Endometrial microvascular endothelial cells (primary cell): Measurements from ENCODE around the gene MED12. TPM values are rescaled to one million over a fixed set of nuclear protein-coding genes. Genes with fewer than 3 reads are reported as not detected.
"Not testable (repeated sequence)": the region's sequence is repeated elsewhere in the genome, so short reads cannot be mapped to it uniquely, and the experiment has no call there.

Experiments used
- in situ Hi-C: cut with HindIII; loops from 2 replicates; pipeline ENCODE4 v1.10.0; 2017; ENCODE audit warnings: low sequenced_read_pairs, low pct_unique_long_range_greater_than_20kb; ENCODE audit errors: inconsistent ontology term
- total RNA-seq: library from RNA; depleted of rRNA; stranded (reverse); fragments of >200 nt; gene quantifications from one replicate; pipeline ENCODE4 v1.2.3, GENCODE V29; 2015; ENCODE audit errors: inconsistent ontology term

Gene MED12
- total RNA-seq, 1 donor from 2014 or later = 35.9 TPM

DNA sequence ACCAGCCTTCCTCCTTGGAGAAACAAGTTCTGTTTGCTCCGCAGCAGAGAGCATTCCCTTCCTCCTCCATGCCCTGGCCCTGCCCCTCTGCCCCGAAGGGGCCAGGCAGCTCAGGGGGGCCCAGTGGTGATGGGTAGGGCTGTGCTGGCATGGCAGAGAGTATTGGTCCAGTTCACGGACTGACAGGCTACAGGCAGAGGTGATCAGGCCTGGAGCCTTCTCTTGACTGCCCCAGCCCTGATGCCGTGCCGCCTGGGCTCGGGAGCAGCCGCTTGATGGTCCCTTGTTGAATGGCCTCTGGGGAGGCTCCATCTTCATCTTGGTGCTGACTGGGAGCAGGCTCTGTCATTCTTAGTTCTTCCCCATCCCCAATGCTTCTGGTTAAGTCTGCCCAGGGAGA is 35.8 kb downstream of the MED12 start:
- in situ Hi-C loops = no loop called here

DNA sequence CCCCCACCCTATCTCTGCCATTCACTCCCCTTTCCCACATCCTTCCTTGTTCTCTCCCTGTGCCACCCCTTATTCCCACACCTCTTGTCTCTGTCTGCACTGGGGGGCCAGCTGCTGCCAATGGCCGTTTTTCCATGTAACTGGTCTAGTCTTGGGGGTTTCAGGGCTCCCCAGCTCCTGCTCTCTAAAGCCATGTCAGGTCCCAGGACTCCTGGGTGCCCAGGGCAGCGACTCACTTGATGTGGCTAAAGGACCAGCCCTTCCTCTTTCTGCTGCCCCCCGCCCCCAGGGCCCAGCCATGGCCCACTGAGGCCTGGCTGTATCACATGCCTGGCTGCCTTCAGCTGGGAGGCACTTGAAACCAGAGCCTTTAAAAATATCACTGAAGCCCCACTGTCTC is 36.2 kb downstream of the MED12 start:
- in situ Hi-C loops = no loop called here

DNA sequence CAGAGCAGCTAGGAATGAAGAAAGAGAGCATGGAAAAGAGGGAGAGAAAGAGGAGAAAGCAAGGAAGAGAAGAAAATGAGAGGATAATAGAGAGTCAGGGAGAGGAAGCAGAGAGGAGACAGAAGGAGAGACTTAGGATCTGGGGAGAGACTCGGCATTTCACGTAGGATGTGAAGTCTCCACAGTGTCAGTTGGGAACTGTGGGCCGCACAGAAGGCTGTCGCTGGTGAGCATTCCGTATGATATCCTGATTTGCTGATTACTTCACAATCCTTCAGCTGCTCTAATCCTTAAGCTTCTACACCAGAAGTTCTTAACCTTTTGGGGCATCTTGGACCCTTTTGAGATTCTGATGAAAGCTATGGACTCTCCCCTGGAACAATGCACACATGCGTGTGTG is 40.2 kb downstream of the MED12 start:
- in situ Hi-C loops = no loop called here

DNA sequence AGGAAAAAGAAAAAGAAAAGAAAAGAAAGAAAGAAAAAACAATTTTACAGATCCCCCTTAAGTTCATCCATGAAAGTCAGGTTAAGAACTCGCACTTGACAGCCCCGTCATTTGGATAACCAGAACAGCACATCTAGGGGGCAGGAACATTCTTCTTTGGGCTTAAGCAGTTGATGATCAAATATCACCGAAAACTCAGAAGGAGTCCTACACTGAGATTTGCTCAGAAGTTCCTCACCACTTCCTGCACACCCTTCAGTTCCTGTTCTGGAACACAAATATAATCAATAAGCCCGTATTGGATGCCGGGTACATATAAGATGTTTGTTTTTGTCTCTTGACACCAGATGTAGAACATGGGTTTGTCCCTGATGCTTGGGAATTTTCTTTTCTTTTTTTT is 40.9 kb downstream of the MED12 start:
- in situ Hi-C loops = no loop called here

DNA sequence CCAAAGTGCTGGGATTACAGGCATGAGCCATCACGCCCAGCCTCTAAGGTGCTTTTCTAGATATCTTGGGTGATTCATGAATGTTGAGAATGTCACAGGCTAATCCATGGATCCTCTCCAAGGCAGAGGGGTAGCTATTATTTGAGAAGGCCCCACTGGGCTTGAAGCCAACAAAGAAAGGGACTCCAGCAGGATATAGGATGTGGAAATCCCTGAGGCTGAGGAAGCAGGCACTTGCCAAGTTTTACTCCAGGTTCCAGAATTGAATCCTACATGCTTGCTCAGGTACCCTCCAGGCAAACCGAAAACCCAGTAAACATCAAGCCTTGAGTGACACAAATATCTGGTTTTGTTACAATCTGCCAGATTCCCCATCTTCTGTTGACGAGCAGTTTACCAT is 42.1 kb downstream of the MED12 start:
- in situ Hi-C loops = no loop called here

DNA sequence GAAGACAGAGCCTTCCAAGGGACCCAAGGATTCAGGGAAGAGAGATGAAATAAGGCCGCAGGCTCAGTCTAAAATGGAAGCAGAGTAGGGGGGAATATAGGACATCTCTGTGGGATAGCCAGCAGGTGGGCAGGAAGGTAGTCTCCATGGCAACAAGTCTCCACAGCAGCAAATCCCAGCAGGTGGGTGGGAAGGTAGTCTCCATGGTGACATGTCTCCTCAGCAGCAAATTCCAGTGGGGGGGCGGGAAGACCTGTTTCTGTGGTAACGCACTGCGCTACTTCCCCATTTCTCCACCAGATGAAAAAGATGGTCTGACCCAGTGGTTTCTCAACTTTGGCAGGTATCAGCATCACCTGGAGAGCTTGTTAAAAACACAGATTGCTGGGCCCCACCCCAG is 44.6 kb downstream of the MED12 start:
- in situ Hi-C loops = no loop called here

DNA sequence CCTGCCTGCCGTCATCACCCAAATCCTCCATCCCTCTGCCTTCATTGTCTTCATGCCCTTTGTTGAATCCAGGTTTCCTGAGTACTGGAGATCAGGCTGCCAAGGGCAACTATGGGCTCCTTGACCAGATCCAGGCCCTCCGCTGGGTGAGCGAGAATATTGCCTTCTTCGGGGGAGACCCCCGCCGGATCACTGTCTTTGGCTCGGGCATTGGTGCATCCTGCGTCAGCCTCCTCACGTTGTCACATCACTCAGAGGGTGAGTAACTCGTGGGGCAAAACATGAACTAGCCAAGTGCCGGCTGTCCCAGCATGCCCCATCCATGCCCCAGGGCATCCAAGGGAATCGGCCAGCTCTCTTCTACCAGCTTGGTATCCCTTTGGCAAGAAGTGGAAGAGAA is 45.7 kb downstream of the MED12 start:
- in situ Hi-C loops = no loop called here

DNA sequence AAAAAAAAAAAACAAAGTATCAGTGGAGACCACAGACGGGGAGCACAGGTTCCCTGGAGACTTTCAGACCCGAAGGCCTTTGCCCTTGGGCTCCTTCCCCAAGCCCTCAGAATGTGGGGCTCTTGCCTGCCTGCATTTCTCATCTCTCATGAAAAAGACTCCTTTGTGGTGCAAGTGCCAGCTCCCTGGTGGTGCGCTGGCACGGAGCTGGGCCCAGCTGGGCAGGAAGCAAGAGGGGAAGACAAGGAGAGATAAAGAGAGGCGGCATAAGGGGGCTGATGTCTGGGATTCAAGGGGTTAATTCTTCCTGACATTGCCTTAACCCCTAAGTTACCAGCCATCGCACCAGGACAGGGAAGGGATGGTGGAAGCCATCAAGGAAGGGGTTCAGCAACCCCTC is 48.1 kb downstream of the MED12 start:
- in situ Hi-C loops = no loop called here

DNA sequence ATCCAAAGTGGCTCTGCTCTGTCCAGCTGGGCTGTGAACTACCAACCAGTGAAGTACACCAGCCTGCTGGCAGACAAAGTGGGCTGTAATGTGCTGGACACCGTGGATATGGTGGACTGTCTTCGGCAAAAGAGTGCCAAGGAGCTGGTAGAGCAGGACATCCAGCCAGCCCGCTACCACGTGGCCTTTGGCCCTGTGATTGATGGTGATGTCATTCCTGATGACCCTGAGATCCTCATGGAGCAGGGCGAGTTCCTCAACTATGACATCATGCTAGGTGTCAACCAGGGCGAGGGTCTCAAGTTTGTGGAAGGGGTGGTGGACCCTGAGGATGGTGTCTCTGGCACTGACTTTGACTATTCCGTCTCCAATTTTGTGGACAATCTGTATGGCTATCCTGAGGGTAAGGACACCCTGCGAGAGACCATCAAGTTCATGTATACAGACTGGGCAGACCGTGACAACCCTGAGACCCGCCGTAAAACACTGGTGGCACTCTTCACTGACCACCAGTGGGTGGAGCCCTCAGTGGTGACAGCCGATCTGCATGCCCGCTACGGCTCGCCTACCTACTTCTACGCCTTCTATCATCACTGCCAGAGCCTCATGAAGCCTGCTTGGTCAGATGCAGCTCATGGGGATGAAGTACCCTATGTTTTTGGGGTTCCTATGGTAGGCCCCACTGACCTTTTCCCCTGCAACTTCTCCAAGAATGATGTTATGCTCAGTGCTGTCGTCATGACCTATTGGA is 48.8 kb downstream of the MED12 start:
- in situ Hi-C loops = no loop called here

DNA sequence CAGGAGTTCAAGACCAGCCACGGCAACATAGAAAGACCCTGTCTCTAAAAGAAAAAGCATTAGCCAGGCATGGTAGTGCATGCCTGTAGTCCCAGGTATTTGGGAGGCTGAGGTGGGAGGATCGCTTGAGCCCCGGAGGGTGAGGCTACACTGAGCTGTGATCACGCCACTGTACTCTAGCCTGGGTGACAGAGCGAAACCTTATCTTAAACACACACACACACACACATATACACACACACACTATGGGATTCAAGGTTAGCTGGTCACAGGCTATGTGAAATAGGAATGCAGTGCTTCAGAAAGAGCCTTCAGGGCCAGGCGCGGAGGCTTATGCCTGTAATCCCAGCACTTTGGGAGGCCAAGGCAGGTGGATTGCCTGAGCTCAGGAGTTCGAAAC is 49.7 kb downstream of the MED12 start:
- in situ Hi-C loops = no loop called here

DNA sequence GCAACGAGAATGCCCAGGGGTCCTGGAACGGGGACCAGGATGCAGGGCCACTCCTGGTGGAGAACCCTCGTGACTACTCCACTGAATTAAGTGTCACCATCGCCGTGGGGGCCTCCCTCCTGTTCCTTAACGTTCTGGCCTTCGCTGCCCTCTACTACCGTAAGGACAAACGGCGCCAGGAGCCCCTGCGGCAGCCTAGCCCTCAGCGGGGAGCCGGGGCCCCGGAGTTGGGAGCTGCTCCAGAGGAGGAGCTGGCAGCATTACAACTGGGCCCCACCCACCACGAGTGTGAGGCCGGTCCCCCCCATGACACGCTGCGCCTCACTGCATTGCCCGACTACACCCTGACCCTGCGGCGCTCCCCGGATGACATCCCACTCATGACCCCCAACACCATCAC is 51.2 kb downstream of the MED12 start:
- in situ Hi-C loops = no loop called here

DNA sequence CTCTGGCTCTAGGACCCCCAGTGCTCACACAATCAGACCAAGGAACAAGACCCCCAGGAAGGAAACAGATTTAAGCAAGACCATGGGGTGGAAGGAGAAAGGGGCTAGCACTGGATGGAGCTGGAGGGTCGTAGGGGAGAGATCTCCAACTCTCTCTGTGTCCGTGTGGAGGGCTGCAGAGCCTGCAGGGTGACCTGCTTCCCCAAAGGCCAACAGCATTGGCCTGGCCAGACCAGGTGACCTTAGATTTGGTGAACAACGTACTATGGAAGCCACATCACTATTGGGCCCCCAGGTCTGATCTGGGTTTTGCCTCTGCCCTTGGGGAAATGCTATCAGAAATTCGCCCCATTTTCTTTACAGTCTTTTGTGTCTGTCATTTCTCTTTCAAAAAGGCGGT is 52.3 kb downstream of the MED12 start:
- in situ Hi-C loops = no loop called here

DNA sequence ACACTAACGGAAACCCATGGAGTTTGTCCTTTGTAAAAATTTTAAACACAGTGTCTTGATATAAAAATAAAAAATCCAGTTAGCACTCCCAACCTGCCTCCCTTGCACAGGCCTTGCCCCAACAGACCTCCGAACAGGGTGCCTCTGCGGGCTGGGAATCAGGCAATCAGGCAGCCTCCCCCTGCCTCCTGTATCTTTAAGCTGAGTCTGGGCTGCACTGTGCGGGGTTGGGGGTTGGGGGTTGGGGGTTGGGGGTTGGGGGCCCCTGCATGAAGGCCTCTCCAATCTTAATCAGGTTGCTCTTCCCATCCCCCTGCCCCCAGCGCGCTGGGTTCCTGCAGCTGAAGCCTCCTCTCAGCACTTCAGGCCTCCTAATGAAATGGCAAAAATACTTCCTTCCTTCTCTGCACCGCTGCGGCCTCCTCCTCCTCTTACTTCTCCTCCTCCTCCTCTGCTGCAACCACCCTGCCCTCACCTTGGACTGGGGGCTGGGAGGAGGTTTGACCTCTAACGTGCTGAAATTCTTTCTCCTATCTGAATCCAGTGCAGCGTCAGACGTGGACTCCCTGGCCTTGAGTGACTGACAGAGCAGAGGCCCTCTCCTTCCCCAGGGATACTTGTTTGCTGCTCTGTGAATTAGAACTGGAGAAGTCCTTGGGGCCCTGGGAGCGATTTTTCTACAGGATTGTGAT is 52.9 kb downstream of the MED12 start:
- in situ Hi-C loops = no loop called here

DNA sequence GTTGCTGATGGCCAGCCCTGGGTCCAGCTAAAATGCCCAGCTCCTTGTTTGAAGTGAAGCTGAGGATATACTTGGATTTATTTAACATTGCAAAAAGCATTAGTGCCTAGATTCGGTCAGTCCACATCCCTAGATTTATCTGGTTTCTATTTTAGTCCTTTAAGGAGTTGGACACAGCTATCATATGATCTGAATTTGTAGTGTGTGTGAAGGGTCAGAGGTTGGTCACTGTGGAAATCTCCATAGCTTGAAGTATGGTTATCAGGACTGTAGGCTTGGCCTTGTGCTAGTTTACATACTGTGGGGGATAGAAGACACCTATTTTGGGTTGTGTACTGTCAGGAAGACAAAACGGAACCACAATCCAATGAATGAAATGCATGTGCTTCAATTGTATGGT is 55.0 kb downstream of the MED12 start:
- in situ Hi-C loops = no loop called here

DNA sequence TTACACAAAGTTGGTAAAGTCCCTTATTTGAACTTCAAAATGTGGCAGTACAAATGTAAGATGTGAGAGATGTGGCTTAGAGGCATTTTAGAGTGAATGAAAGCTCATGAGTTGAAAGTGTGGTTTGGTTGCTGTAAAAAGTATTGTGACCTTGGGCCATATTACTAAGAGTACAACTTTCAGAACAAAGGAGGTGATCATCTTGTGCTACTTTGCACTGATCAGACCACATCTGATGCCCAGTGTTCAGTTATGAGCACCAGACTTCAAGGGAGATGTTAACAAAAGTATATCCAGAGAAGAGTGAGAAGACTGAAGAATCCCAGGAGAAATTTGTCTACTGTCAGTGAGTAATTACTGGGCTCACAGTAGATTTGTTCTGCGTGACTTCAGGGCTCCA is 56.4 kb downstream of the MED12 start:
- in situ Hi-C loops = no loop called here

DNA sequence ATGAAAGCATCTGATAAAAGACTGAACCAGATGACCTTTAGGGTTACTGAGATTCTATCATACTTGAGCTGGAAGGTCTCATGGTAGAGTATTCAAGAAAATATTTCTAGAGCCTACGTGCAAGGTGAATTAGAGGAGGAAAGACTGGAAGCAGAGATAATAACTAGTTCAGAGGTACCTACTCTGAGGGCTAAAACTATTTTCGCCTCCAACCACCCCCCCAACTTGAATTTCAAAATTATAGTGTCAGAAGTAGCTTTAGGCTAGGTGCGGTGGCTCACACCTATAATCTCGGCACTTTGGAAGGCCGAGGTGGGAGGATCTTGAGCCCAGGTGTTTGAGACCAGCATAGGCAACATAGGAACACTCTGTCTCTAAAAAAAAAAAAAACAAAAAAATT is 57.1 kb downstream of the MED12 start:
- in situ Hi-C loops = no loop called here

DNA sequence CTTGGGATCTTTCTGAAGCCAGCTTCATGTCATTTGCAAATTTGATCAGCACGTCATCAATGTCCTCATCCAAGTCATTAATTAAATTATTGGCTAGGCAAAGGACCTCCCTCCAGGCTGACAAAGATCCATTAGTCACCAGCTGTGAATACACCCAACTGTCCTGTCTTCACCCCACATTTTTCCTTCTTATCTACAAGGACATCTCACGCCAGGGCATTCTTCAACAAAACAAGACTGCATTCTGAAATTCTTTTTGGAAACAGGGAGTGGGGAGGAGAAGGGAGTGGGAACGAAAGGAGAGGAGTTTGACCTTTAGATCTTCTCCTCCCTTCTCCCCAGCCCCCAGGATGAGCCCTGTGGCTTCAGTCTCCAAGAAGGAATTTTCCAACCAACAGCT is 58.9 kb downstream of the MED12 start:
- in situ Hi-C loops = no loop called here

DNA sequence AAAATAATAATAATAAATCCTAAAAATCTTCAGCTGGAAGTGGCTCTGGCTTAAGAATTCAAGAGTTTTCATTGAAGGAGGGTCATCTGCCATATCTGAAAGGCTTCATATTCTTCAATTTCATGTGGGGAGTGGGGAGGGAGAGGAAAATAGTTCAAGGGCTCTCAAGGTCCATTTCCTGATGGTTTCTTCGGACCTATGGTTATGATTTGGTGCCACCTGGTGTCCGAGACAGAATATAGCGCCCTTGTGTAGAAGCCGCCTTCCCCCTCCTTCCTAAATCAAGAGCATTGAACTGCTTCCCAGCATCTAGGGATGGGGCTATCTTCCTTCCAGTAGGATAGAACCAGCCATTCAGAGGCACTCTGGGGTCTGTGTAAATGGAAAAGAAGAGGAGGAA is 60.5 kb downstream of the MED12 start:
- in situ Hi-C loops = no loop called here

DNA sequence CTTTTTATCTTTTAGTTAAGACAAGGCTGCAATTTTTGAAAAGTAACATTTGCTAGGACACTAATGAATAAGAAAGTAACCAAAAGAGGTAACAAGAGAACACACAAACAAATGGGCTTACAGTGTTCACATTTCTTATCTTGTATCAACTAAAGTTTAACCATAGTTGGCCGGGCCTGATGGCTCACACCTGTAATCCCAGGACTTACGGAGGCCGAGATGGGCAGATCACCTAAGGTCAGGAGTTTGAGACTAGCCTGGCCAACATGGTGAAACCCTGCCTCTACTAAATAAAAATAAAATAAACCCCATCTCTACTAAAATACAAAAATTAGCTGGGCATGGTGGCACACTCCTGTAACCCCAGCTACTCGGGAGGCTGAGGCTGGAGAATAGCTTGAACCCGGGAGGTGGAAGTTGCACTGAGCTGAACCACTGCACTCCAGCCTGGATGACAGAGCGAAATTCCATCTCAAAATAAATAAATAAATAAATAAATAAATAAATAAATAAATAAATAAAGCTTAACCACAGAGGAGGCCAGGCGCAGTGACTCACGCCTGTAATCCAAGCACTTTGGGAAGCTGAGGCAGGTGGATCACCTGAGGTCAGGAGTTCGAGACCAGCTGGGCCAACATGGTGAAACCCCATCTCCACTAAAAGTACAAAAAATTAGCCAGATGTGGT is 62.3 kb downstream of the MED12 start:
- in situ Hi-C loops = not testable (repeated sequence)

DNA sequence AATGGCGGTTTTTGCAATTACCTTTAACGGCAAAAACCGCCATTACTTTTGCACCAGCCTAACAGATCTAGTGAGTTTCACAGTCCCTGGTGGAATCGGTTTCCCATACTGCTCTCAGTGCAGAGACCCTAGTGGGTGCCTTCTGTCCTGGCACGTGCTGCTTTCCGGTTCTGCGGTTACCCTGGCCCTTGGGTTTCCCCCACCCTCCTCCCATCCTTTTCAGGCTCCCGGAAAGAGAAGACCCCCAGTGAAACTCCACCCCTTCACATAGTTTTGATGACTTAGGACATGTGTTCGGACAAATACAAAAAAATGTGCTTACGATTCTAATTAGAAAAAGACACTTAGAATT is 63.1 kb downstream of the MED12 start:
- in situ Hi-C loops = no loop called here
